Hematopoietic multipotent progenitor cell treated with erythropoietin and hydrocortisone succinate and interleukin-3 and kit ligand, for 15 days (in vitro differentiated cells): ENCODE results near the gene EML2.
"Not testable (repeated sequence)": the region's sequence is repeated elsewhere in the genome, so short reads cannot be mapped to it uniquely, and the experiment has no call there.

ENCODE experiments used
- DNase-seq: peaks from one replicate; pipeline ENCODE4 v3.0.0-alpha.2; 2015; ENCODE audit warnings: low spot score

EML2 gene

GRCh38 chr19:45638930-45639729, at the start of gene EML2:
Gene EML2 (minus strand): TSS chr19:45639397. CDS start chr19:45639376, 21 bp downstream.
- DNase-seq, result no peak

- no peak for DNase-seq
These were observed 48.4 kb upstream of the EML2 start for GRCh38 chr19:45687599-45687998.

GRCh38 chr19:45685045-45685444, 45.8 kb upstream of the EML2 start:
- DNase-seq, result not testable (repeated sequence)

- DNase-seq, result no peak
These were observed 43.7 kb upstream of the EML2 start for GRCh38 chr19:45682908-45683307.

GRCh38 chr19:45682117-45682516, 42.9 kb upstream of the EML2 start:
- no peak for DNase-seq

GRCh38 chr19:45681391-45682015, 42.3 kb upstream of the EML2 start:
- DNase-seq, result peak; percentile 79

GRCh38 chr19:45677351-45678230, 38.4 kb upstream of the EML2 start:
- peak; percentile 69 for DNase-seq

- no peak for DNase-seq
These were observed 37.7 kb upstream of the EML2 start for GRCh38 chr19:45676851-45677263.

- no peak for DNase-seq
These were observed 35.7 kb upstream of the EML2 start for GRCh38 chr19:45674946-45675345.

GRCh38 chr19:45670670-45671453, 31.7 kb upstream of the EML2 start:
- peak; percentile 83 for DNase-seq

- no peak for DNase-seq
These were observed 29.2 kb upstream of the EML2 start for GRCh38 chr19:45668342-45668871.

- no peak for DNase-seq
These were observed 28.6 kb upstream of the EML2 start, which contains the start of gene GIPR for GRCh38 chr19:45667620-45668341. Gene GIPR (plus strand): TSS chr19:45668221. CDS start chr19:45669521, 1,300 bp downstream.

GRCh38 chr19:45664575-45664974, 25.4 kb upstream of the EML2 start:
- no peak for DNase-seq

- DNase-seq, result no peak
These were observed 24.6 kb upstream of the EML2 start for GRCh38 chr19:45663800-45664199.

- no peak for DNase-seq
These were observed 21.4 kb upstream of the EML2 start for GRCh38 chr19:45660636-45661035.

- no peak for DNase-seq
These were observed 20.0 kb upstream of the EML2 start for GRCh38 chr19:45659096-45659729.

GRCh38 chr19:45657520-45658167, 18.4 kb upstream of the EML2 start:
- no peak for DNase-seq

- no peak for DNase-seq
These were observed 15.9 kb upstream of the EML2 start for GRCh38 chr19:45655073-45655472.

GRCh38 chr19:45653634-45654033, 14.4 kb upstream of the EML2 start:
- DNase-seq, result no peak

- DNase-seq, result no peak
These were observed 11.5 kb upstream of the EML2 start for GRCh38 chr19:45650722-45651121.
